ENCODE measurements around the gene SLC46A1. TPM values are rescaled to one million over a fixed set of nuclear protein-coding genes. Genes with fewer than 3 reads are reported as not detected.

Gene SLC46A1
- total RNA-seq, 2 experiments from 2014 or later = 5.2 to 6.1 TPM

DNA sequence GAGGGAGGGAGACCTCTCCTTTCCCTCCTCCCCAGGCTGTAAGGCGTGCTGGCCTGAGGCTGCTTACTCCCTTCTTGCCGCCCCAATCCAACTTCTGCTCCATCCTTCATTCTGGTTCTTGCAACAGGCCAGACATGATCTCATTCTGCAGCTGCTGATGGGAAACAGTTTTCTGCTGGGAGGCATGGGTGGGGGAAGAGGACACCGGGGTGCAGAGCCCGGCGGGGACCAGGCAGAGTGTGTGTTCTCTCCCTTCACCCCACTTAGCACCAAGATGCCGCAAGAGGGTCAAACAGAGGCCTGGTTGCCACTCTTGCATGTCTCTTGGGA lies 33.1 kb downstream of the SLC46A1 start:
- Mint-ChIP-seq H3K36me3 (peaks cover 12% of the 10 kb centered on the region), H3K4me1 (peaks cover 22% of the 10 kb centered on the region), H3K9me3 (no peaks in the 10 kb centered on the region), H3K27me3 (no peaks in the 10 kb centered on the region), H3K27ac (peak overlapping the region; percentile 59), H3K4me3 (peak overlapping the region; percentile 88)
- no peak for DNase-seq

DNA sequence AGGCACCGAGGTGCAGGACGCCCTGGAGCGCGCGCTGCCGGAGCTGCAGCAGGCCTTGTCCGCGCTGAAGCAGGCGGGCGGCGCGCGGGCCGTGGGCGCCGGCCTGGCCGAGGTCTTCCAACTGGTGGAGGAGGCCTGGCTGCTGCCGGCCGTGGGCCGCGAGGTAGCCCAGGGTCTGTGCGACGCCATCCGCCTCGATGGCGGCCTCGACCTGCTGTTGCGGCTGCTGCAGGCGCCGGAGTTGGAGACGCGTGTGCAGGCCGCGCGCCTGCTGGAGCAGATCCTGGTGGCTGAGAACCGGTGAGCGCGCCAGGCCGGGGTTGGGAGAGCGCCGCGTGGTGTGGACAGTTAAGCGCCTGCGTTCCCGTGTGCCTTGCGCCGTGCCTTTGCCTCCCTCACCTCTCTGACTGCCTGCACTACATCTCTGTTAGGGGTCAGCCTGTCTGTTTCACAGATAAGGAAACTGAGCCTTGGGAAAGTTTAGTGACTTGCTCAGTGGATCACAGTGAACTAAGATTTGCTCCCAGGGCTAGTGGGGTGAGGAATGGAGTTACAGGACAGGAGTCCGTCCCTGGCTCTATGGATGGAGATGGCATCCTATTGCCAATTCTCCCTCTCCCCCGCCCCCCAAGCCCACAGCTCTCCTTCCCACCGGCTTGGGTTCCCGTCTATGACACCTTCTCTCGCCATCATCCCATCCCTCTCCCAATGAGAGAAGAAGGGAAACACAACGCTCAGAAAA lies 33.6 kb downstream of the SLC46A1 start:
- peaks cover 22% of the 10 kb centered on the region for H3K4me1 Mint-ChIP-seq
- H3K4me3 Mint-ChIP-seq = peak overlapping the region; percentile 88
- H3K9me3 Mint-ChIP-seq = no peaks in the 10 kb centered on the region
- H3K36me3 Mint-ChIP-seq = peaks cover 12% of the 10 kb centered on the region
- no peaks in the 10 kb centered on the region for H3K27me3 Mint-ChIP-seq
- H3K27ac Mint-ChIP-seq = peak overlapping the region; percentile 59
- DNase-seq = peak; percentile 59

DNA sequence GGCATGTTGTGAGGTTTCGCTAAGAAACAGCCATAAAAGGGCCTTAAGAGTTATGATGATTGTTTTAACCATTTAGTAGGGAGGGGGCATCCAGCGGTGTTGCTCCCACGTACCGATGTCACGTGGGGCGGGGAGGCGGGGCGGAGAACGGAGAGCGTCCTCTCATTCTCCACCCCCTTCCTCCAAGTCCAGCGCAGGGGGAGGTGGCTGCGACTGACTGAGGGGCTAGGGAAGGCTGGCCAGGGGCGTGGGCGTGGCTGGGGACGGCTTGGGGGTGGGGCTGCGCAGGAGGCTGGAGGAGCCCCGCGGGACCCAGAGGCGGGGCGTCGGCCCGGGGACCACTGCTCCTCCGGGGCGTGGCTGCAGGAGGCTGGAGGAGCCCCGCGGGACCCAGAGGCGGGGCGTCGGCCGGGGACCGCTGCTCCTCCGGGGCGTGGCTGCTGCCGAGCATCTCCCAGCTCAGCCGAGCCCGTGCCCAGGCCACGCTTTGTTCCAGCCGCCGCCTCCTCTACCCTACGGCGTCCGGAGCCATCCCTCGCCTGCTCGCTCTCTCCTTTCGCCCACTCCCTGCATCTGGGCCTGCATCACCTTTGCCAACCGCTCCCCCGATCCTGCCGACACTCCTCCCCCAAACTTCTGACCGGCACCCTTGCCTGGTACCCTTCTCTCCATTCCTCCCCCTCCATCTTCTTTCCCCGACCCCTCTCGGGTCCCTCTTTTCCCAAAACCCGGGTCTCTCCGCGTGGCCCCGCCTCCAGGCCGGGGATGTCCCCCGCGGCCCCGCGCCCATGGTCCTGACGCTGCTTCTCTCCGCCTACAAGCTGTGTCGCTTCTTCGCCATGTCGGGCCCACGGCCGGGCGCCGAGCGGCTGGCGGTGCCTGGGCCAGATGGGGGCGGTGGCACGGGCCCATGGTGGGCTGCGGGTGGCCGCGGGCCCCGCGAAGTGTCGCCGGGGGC lies 34.5 kb downstream of the SLC46A1 start, which contains the start of gene SARM1:
Gene SARM1 (plus strand): TSS at position 450 of the 958 bp plus-strand sequence. CDS start 339 bp downstream, at position 789.
- Mint-ChIP-seq H3K4me3 (peak within 1 kb of the TSS; percentile 90), H3K27ac (peak within 1 kb of the TSS; percentile 89), H3K9me3 (no peaks in the 10 kb centered on the region), H3K27me3 (no peaks in the 10 kb centered on the region), H3K36me3 (peaks cover 12% of the 10 kb centered on the region), H3K4me1 (peaks cover 22% of the 10 kb centered on the region)
- peak; percentile 93 for DNase-seq

DNA sequence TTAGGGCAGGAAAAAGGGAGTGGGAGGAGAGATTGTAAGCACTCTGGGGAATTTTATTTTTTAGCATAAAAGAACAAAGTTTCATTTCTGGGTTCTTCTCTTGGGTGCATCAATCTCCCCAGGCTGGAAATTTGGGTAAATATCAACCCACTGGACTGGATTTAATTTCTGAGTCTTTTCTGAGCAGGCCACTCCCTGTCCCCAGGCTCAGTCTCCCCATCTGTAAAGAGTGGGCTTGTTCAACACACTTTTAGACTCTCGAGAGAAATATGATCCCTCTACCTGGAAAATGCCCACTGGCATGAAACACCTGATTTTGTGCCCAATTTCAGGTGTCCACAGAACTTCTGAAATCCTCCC lies 35.3 kb downstream of the SLC46A1 start:
- H3K9me3 Mint-ChIP-seq = no peaks in the 10 kb centered on the region
- peaks cover 12% of the 10 kb centered on the region for H3K36me3 Mint-ChIP-seq
- peaks cover 22% of the 10 kb centered on the region for H3K4me1 Mint-ChIP-seq
- H3K4me3 Mint-ChIP-seq = peak overlapping the region; percentile 84
- peak overlapping the region; percentile 77 for H3K27ac Mint-ChIP-seq
- DNase-seq = no peak
- H3K27me3 Mint-ChIP-seq = no peaks in the 10 kb centered on the region

DNA sequence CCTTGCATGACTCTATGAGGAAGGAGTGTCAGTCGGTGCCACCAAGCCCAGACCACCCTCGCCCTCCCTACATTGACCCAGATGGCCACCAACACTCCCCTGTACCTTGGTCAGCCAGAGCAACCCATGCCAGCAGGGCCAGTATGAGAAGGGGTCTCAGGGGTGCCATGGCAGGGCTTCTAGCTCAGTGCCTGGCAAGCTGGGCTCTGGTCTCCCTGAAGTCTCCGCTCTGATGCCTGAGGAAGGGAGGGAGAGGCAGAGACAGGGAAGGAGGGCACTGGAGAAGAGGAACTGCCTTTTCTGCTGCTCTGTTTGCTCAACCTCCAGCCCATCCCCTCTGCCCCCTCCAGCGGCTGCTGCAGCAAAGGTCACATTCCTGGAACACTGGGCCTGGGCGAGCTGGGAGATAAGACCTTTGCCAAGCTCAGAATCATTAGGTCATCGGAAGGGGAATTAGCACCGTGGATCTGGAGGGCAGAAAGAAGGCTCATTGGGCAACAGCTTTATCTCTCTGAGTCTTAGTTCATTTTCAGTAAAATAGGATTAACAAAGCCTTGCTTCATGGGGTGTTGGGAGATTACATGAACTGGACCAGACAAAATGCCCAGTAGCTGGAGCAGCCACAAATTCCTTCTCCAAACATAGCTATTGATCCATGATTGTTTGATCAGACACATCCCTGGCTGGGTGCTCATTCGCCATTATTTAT lies 35.8 kb downstream of the SLC46A1 start, which contains the start of gene VTN:
Gene VTN (minus strand): TSS at position 273 of the 709 bp plus-strand sequence. CDS start 104 bp downstream, at position 169.
- DNase-seq = no peak
- Mint-ChIP-seq H3K27ac (peak within 1 kb of the TSS; percentile 77), H3K36me3 (peaks cover 12% of the 10 kb centered on the region), H3K9me3 (no peaks in the 10 kb centered on the region), H3K27me3 (no peaks in the 10 kb centered on the region), H3K4me1 (peaks cover 22% of the 10 kb centered on the region), H3K4me3 (peak within 1 kb of the TSS; percentile 84)

DNA sequence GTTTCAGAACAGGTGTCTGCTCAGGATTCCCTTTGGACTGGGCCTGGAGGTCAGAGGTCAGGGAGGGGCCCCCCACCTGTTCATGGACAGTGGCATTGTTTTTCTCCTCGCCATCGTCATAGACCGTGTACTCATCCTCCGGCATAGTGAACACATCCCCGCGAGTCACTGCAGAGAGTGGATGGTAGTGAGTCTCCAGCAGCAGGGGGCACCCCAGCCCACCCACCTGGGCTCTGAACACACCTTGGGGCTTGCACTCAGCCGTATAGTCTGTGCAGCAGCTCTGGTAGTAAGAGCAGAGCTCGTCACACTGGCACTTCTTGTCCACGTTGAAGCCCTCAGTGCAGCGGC lies 36.4 kb downstream of the SLC46A1 start:
- no peaks in the 10 kb centered on the region for H3K27me3 Mint-ChIP-seq
- H3K4me3 Mint-ChIP-seq = no peak overlapping the region
- peaks cover 22% of the 10 kb centered on the region for H3K4me1 Mint-ChIP-seq
- DNase-seq = no peak
- peaks cover 8% of the 10 kb centered on the region for H3K36me3 Mint-ChIP-seq
- no peak overlapping the region for H3K27ac Mint-ChIP-seq
- no peaks in the 10 kb centered on the region for H3K9me3 Mint-ChIP-seq

DNA sequence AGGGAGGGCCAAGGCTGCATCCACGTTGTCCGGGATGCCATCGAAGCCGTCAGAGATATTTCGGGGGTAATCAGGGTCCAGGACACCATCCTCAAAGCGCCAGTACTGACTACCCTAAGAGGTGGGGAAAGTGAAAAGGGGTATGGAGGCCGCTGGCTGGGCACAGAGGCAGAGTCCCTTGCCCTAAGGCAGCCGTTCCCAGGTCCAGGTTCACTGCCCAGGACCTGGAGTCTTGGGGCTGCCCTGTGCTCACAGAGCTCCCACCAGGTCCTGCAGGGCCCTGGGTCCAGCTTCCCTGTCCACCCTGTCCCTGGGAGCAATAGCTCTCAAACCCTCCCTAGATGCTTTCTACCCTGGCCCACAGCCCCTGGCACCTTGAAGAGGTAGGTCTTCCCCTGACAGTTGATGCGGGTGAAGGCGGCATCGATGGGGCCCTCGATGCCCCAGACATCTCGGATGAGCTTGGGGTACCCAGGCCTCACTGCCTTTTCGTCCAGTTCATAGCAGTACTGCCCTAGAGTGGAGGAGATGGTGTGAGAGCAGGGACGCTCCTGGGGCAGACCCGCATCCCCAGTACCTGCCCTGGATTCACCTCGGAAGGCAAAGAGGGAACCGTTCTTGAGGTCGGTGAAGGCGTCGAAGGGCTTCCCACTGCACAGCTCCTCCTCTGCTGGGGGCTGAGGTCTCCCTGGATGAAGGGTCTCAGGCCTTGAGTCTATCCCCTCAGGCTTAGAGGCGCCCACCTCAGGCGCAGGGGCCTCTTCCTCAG lies 36.9 kb downstream of the SLC46A1 start:
- Mint-ChIP-seq H3K27ac (no peak overlapping the region), H3K4me1 (peaks cover 22% of the 10 kb centered on the region), H3K27me3 (no peaks in the 10 kb centered on the region), H3K4me3 (no peak overlapping the region), H3K36me3 (peaks cover 8% of the 10 kb centered on the region), H3K9me3 (no peaks in the 10 kb centered on the region)
- no peak for DNase-seq

DNA sequence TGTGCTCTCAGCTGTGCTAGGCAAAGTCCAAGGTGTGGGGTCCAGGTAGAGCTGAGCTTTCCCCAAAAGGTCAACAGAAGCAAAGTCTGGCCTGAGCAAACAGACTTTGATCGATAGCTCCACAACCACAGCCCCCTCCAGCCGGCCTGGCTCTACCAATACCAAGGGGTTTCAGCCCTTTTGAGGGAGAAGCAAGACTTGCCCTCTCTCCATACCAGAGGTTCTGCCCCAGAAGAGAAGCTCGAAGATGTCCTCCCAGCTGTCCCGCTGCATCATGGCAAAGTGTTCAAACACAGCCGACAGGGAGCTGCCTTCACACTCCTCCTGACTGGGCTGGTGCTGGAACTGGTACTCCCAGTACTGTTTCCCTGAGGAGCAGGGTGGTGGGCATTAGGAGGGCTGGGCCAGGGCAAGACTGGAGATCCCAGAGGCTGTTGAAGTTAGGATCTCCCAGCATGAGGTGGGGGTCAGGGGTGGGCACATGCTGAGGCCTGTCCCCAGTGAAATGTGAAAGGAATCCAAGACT lies 37.6 kb downstream of the SLC46A1 start:
- no peak for DNase-seq
- no peaks in the 10 kb centered on the region for H3K27me3 Mint-ChIP-seq
- H3K36me3 Mint-ChIP-seq = peaks cover 5% of the 10 kb centered on the region
- H3K4me3 Mint-ChIP-seq = no peak overlapping the region
- H3K9me3 Mint-ChIP-seq = no peaks in the 10 kb centered on the region
- H3K27ac Mint-ChIP-seq = no peak overlapping the region
- H3K4me1 Mint-ChIP-seq = peaks cover 18% of the 10 kb centered on the region

DNA sequence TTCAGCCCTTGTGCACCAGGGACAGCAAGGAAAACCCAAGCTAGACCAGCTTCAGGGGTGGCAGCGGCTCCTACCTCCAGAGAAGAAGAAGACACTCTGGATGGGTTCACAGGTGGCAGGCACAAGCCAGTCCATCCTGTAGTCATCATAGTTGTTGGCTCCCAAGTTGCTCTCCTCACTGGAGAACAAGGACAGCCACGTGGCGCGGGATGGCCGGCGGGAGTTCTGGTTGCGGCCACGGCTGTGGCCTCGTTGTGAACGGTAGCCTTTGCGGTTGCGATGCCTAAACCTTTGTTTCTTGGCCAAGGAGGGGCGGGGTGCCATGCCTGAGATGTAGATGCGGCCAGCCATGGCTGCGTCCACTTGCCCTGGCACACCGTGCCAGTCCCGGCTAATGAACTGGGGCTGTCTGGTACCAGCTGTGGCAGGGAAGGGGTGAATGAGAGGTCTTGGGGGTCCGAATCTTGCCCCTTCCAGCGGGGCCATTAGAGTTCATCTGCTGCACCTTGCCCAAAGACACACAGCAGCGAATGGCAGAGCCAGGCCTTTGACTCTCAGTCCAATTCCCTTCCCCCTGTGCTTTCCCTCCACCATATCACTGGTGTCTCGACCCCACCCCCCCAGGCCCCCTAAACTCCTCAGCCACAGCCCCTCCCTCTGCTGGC lies 38.2 kb downstream of the SLC46A1 start:
- Mint-ChIP-seq H3K4me3 (no peak overlapping the region), H3K36me3 (no peaks in the 10 kb centered on the region), H3K27ac (no peak overlapping the region), H3K4me1 (peaks cover 12% of the 10 kb centered on the region), H3K27me3 (no peaks in the 10 kb centered on the region), H3K9me3 (no peaks in the 10 kb centered on the region)
- DNase-seq = no peak

DNA sequence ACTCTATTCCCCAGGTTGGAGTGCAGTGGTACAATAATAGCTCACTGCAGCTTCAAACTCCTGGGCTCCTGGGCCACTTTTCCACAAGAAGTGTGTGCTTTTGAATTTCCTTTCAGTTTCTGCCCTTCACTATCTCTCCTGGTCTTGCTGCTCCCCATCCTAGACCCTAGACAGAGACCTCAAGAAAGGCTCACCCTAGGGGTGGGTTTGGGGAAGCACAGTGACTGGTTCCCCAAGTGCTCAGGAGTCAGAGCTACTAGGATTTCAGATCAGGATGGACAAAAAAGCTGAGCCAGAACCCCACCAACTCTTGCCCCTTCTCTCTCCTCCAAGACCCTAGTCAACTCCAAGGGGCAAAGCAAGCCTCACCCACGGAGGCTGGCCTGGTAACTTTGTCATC lies 39.4 kb downstream of the SLC46A1 start:
- Mint-ChIP-seq H3K27ac (peak overlapping the region; percentile 49), H3K36me3 (no peaks in the 10 kb centered on the region), H3K4me3 (no peak overlapping the region), H3K4me1 (peaks cover 11% of the 10 kb centered on the region), H3K9me3 (no peaks in the 10 kb centered on the region), H3K27me3 (no peaks in the 10 kb centered on the region)
- no peak for DNase-seq

DNA sequence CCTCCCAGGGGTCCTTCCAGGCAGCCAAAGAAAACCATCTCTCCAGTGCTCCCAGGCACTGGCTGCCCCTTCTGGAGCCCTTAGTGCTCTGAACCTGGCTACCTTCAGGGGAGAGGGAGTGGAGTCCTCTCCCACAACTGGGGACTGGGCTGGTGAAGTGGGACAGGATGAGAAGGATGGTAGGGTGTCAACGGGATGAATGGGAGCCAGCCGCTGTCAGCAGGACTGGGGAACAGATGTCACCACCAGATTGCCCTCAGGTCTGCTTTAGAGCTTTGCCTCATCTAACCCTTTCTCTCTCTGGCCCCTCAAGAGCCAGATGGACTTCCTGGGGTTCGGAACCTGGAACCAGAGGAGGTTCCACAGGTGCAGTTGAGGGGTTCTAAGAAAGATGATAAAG lies 40.5 kb downstream of the SLC46A1 start:
- H3K27me3 Mint-ChIP-seq = no peaks in the 10 kb centered on the region
- peaks cover 4% of the 10 kb centered on the region for H3K4me1 Mint-ChIP-seq
- H3K27ac Mint-ChIP-seq = no peak overlapping the region
- no peak for DNase-seq
- no peaks in the 10 kb centered on the region for H3K9me3 Mint-ChIP-seq
- H3K4me3 Mint-ChIP-seq = no peak overlapping the region
- peaks cover 2% of the 10 kb centered on the region for H3K36me3 Mint-ChIP-seq

DNA sequence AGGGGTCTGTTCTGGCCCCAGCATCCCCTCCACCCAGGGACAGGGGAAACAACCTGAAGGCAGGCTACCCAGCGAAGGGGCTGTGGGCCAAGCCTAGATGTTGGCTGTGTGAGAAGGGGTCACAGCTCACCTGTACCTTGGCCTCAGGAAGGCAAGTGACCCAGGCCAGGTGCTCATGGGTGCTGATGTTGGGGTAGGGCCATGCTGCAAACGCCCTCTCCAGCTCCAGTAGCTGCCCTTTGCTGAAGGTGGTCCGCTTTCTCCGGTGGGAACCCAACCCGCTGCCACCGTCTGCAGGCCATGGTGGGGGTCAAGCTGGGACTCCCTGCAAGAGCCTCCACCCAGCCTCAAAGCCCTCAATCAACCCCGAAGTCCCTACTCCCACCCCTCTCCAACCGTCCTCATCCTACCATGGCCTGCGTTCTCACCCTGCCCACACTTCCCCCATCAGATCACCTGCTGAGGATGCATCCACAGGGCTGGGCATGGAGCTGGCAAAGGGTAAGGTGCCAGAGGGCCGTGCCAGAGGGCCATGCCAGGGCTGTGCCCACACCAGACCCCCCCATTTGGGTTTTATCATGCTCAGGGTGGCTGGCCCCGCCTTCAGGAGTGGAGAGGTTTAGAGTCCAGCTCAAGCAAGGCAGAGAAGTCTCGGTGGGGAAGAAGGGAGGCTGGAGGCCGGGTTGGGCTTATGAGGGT lies 41.2 kb downstream of the SLC46A1 start, which contains the start of gene SEBOX:
Gene SEBOX (minus strand): TSS at position 535 of the 699 bp plus-strand sequence. CDS start 48 bp downstream, at position 487.
- Mint-ChIP-seq H3K9me3 (no peaks in the 10 kb centered on the region), H3K4me1 (no peaks in the 10 kb centered on the region), H3K27ac (no peak within 1 kb of the TSS), H3K36me3 (peaks cover 2% of the 10 kb centered on the region), H3K4me3 (no peak within 1 kb of the TSS), H3K27me3 (no peaks in the 10 kb centered on the region)
- no peak for DNase-seq

Measured in activated naive CD8-positive, alpha-beta T cell treated with anti-CD3 and anti-CD28 coated beads for 36 hours (primary cell).